C4-2B (cell line): ENCODE measurements around the gene CABLES2.

Source experiments
- H3K27ac ChIP-seq: fragments of 450-650 bp; 2 replicates; pipeline ENCODE4 v1.5.1; 2017
- CTCF ChIP-seq: fragments of 450-650 bp; conservative IDR thresholded peaks from 2 replicates; pipeline ENCODE4 v1.5.1; 2017; ENCODE audit warnings: mild to moderate bottlenecking
- ZFX ChIP-seq: fragments of 450-650 bp; IDR thresholded peaks from 2 replicates; pipeline ENCODE4 v1.6.1; 2017

The CABLES2 gene

GRCh38 chr20:62430866-62431447, 23.9 kb upstream of the CABLES2 start:
- no peak overlapping the region for H3K27ac ChIP-seq
- TF ChIP-seq ZFX (no peak), CTCF (no peak)

DNA sequence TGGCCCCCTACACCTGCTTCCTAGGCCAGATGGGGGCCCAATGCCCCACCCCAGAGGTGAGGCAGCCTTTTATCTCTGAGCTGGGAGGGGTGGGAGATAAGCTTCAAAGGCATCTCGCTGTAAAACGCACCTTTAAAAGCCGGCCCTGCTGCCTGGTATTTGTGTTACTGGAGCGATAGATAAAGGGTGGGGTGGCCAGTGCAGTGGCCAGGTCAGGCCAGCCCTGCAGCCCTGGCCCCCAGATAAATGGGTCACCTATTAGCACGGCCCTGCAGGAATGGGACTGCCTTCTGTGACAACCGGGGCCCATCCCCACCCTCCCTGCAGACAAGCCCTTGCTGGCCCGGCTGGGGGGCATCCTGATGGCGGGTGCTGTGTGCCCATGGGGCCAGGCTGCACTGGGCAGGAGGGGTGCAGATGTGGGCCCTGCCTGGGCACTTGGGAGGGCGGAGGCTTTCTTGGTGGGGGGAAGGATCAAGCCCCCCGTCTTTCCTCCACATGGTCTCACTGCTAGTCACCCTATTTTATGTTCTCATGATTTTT, 23.3 kb upstream of the CABLES2 start:
- H3K27ac ChIP-seq, result no peak overlapping the region
- TF ChIP-seq CTCF (no peak), ZFX (no peak)

DNA sequence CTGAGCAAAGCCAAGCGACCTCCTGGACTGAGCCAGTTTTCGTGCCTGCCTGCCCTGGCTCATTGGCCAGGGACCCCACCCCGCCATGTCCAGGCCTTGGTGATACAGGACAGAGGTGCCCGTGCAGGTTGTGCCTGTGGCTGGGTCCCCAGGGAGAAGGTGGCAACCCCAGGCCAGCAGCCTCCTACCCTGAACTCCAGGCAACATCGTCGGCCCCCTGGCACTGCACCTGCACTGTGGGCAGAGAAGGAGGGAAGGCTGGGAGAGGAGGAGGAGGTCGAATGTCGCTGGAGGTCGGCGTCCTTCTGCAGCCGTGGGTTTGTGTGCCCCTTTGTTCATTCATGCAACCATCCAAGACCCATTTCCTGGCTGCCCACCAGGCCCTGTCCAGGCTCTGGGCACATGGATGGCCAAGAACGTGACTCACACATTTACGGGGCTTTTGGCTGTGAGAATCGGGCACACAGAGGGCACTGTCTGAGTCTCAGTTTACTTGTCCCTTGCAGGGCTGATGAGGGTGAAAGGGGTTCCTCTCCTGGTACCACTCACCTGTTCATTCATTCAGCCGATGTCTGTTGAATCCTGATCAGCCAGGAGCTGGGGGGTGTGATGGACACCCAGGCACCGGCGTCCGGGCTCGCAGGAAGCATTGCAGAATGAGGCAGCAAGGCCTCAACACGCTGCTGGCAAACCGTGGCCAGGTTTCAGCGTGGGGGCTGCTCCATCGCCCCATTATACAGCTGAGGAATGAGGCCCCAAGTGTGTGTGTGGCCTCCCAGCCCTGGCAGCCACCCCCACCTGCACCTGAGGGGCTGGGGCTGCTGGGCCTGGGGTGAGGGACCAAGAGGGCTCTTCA, 22.6 kb upstream of the CABLES2 start:
- no peak for TF ChIP-seq CTCF
- no peak for TF ChIP-seq ZFX
- no peak overlapping the region for H3K27ac ChIP-seq

DNA sequence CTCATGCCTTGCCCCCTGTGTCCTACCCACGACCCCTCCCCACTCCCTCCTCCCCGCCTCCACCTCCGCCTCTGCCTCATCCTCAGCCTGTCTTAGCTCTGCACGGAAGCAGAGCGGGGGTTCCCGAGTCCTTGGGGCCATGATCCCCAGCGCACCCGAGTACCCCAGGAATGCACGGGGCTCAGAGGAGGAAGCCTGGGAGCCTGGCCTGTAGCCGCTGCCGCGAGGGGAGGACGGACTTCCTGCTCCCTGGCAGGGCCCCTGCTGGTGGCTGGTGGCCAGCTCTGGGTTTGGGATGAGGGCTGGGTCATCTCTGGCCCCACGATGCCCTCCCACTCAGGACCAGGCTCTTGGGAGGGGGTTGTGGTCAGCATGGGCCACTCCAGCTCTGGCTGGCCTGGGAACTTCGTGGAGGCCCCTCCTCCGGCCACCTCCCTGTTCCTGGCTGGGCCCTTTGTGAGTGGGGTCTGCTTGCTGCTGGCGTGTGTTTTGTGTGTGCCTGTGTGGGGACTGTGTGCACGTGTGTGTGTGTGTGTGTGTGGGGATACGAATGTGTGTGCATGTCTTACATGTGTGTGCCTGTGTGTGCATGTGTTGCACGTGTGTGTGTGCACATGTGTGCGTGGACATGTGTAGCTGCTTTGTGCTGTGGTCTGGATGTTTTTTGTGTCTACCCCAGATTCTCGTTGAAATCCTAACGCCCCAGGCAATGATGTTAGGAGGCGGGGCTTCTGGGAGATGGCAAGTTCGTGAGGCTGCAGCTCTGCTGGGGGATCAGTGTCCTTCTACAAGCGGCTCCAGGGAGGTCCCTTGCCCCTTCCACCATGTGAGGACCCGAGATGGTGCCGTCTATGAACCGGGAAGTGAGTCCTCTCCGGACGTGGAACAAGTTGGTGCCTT, 21.6 kb upstream of the CABLES2 start:
- TF ChIP-seq ZFX, result no peak
- no peak for TF ChIP-seq CTCF
- H3K27ac ChIP-seq, result peak overlapping the region; percentile 80

GRCh38 chr20:62428002-62428372, 20.9 kb upstream of the CABLES2 start:
- TF ChIP-seq CTCF (no peak), ZFX (no peak)

DNA sequence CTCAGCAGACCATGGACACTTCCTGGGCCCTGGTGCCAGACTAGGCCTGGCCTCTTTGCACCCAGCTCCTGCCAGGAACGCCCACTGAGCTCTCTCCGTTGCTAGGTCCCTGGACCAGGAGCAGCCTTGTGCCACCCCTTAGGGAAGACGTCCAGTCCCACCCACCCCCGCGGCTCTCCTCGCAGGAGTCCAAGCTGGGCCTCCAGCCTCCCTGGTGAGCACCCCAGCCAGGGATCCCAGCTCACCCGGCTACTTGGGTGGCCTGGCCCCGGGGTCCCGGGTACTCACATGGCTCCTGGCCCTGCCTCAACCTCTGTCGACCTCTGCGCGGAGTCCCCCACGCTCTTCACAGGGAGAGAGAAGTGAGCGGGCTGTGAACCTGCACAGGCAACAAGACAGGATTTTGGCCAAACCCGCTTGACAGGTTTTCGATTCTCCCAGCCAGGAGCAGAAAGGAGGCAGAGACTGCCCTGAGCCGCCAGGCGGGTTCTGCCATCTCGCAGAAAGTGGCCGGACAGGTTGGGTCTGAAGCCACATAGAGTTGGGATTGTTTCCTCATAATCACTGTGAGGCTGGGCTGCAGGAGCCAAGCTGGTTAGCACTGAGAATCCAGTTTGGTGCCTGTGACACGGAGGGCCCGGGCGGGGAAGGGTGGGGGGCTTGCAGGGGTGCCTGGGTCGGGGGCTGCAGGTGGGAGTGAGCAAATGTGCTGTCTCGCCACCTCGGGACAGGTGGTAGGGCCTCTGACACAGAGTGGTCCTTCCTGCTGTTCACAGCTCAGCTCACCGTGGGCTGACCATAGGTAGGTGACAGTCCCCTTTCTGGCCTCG, 20.3 kb upstream of the CABLES2 start, which contains the start of gene RBBP8NL:
Gene RBBP8NL (minus strand): TSS at position 368 of the 830 bp plus-strand sequence. CDS start 7,892 bp downstream, outside the sequence.
- H3K27ac ChIP-seq, result peak within 1 kb of the TSS; percentile 80
- TF ChIP-seq ZFX (no peak), CTCF (no peak)

More at GRCh38 chr20:62428002-62428372, 20.9 kb upstream of the CABLES2 start:
- peak overlapping the region; percentile 80 for H3K27ac ChIP-seq
